ENCODE results near the gene IP6K1. TPM values are rescaled to one million over a fixed set of nuclear protein-coding genes. Genes with fewer than 3 reads are reported as not detected.

IP6K1 gene
- total and polyA plus RNA-seq, 10 of the 15 experiments (the other 5 are each of a cell fraction or from before 2014, with no cell fraction given), result 1.3 to 30.6 (median 18.2) TPM

DNA sequence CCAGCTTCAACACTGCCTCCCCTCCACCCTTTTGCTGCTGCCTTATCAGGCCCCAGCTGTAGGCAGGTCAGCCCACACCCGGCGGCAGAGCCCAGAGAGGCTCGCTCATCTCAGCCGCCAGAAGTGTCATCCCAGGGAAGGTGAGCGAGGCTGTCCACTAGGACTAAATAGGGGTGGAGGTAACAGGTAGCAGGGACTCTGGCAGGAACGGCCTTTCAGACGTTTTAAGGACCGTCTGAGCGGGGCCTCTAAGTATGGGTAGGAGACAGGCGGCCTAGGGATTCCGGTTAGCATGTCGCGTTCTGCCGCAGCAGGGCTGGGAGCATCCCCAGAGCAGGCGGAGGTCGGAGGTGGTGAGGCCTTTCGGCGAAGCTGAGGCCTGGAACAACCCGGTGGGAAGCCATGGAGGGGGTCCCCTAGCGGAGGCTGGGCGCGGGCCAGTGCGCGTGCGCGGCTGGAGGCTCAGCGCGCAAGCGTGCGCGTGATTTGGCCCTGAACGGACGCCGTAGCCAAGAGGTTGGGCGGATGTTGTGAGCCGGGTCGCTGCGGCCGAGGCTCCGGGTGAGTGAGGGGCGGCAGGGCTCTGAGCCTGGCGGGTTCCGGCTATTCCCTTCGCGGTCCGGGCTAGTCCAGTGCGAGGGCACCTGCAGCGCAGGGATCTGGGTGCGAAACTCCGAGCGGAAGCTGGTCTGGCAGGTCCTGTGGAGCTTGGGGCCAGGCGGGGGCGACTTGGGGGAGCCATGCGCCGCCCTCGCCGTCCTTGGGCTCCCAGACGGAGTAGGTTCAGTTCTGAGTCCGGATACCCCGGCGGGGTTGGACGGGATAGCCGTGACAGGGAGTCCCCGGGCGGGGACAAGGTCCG lies 97.1 kb downstream of the IP6K1 start, which contains the start of the genes MST1 and RNF123 (continued):
- TF ChIP-seq, protein P1, sequence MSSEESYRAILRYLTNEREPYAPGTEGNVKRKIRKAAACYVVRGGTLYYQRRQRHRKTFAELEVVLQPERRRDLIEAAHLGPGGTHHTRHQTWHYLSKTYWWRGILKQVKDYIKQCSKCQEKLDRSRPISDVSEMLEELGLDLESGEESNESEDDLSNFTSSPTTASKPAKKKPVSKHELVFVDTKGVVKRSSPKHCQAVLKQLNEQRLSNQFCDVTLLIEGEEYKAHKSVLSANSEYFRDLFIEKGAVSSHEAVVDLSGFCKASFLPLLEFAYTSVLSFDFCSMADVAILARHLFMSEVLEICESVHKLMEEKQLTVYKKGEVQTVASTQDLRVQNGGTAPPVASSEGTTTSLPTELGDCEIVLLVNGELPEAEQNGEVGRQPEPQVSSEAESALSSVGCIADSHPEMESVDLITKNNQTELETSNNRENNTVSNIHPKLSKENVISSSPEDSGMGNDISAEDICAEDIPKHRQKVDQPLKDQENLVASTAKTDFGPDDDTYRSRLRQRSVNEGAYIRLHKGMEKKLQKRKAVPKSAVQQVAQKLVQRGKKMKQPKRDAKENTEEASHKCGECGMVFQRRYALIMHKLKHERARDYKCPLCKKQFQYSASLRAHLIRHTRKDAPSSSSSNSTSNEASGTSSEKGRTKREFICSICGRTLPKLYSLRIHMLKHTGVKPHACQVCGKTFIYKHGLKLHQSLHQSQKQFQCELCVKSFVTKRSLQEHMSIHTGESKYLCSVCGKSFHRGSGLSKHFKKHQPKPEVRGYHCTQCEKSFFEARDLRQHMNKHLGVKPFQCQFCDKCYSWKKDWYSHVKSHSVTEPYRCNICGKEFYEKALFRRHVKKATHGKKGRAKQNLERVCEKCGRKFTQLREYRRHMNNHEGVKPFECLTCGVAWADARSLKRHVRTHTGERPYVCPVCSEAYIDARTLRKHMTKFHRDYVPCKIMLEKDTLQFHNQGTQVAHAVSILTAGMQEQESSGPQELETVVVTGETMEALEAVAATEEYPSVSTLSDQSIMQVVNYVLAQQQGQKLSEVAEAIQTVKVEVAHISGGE (CRISPR knock-in tag; IDR thresholded peaks at IDR 0.05), result peak; percentile 87
- TF ChIP-seq, protein P2, sequence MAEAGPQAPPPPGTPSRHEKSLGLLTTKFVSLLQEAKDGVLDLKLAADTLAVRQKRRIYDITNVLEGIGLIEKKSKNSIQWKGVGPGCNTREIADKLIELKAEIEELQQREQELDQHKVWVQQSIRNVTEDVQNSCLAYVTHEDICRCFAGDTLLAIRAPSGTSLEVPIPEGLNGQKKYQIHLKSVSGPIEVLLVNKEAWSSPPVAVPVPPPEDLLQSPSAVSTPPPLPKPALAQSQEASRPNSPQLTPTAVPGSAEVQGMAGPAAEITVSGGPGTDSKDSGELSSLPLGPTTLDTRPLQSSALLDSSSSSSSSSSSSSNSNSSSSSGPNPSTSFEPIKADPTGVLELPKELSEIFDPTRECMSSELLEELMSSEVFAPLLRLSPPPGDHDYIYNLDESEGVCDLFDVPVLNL (IDR thresholded peaks at IDR 0.05; ENCODE audit: low read depth, low read length), result no peak
- TF ChIP-seq RELA (IDR thresholded peaks at IDR 0.05; ENCODE audit: borderline replicate concordance, partially characterized antibody) (peak; percentile 81), ZZZ3 (IDR thresholded peaks at IDR 0.05; ENCODE audit: control insufficient read depth, insufficient read length, low read depth) (no peak), CBX5 (IDR thresholded peaks at IDR 0.05; ENCODE audit: low read depth) (no peak), SMAD1 (IDR thresholded peaks at IDR 0.05; ENCODE audit: low read depth, partially characterized antibody) (no peak), ZNF274 (IDR thresholded peaks at IDR 0.05; ENCODE audit: insufficient read depth, insufficient read length) (no peak), TARDBP (IDR thresholded peaks at IDR 0.05; ENCODE audit: borderline replicate concordance) (0 out of 2 replicates have a peak, but pooled peaks have one; percentile 59), EZH2 (IDR thresholded peaks at IDR 0.05; ENCODE audit: borderline replicate concordance, control insufficient read depth, low read depth, low read length) (no peak), WRNIP1 (IDR thresholded peaks at IDR 0.05; ENCODE audit: borderline replicate concordance, low read depth, low read length) (no peak), CHD2 (IDR thresholded peaks at IDR 0.05; ENCODE audit: borderline replicate concordance, low read depth, low read length) (no peak), STAT1 (conservative IDR thresholded peaks at IDR 0.05) (no peak), RAD21 (IDR thresholded peaks at IDR 0.05; ENCODE audit: insufficient read depth, low read depth, low read length) (no peak), NFXL1 (IDR thresholded peaks at IDR 0.05; ENCODE audit: borderline replicate concordance) (no peak), DPF2 (IDR thresholded peaks at IDR 0.05) (peak; percentile 49; the same call in 1 of the 2 replicates), STAT3 (IDR thresholded peaks at IDR 0.05; ENCODE audit: low read depth, low read length) (no peak), RB1 (IDR thresholded peaks at IDR 0.05; ENCODE audit: borderline replicate concordance) (peak; percentile 60; the same call in 1 of the 2 replicates), ATF7 (IDR thresholded peaks at IDR 0.05; ENCODE audit: low read depth) (no peak), MTA2 (IDR thresholded peaks at IDR 0.05; ENCODE audit: low read depth) (no peak), ZNF207 (IDR thresholded peaks at IDR 0.05; ENCODE audit: borderline replicate concordance) (peak; percentile 69; the same call in 1 of the 2 replicates), HCFC1 (IDR thresholded peaks at IDR 0.05; ENCODE audit: low read length) (peak; percentile 81)
- TF ChIP-seq, protein P3, sequence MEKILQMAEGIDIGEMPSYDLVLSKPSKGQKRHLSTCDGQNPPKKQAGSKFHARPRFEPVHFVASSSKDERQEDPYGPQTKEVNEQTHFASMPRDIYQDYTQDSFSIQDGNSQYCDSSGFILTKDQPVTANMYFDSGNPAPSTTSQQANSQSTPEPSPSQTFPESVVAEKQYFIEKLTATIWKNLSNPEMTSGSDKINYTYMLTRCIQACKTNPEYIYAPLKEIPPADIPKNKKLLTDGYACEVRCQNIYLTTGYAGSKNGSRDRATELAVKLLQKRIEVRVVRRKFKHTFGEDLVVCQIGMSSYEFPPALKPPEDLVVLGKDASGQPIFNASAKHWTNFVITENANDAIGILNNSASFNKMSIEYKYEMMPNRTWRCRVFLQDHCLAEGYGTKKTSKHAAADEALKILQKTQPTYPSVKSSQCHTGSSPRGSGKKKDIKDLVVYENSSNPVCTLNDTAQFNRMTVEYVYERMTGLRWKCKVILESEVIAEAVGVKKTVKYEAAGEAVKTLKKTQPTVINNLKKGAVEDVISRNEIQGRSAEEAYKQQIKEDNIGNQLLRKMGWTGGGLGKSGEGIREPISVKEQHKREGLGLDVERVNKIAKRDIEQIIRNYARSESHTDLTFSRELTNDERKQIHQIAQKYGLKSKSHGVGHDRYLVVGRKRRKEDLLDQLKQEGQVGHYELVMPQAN (conservative IDR thresholded peaks at IDR 0.05), result peak; percentile 87
- TF ChIP-seq, protein P4, sequence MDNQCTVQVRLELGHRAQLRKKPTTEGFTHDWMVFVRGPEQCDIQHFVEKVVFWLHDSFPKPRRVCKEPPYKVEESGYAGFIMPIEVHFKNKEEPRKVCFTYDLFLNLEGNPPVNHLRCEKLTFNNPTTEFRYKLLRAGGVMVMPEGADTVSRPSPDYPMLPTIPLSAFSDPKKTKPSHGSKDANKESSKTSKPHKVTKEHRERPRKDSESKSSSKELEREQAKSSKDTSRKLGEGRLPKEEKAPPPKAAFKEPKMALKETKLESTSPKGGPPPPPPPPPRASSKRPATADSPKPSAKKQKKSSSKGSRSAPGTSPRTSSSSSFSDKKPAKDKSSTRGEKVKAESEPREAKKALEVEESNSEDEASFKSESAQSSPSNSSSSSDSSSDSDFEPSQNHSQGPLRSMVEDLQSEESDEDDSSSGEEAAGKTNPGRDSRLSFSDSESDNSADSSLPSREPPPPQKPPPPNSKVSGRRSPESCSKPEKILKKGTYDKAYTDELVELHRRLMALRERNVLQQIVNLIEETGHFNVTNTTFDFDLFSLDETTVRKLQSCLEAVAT (IDR thresholded peaks at IDR 0.05), result no peak
